ENCODE data around the gene CD200R1.

CD200R1 gene

DNA sequence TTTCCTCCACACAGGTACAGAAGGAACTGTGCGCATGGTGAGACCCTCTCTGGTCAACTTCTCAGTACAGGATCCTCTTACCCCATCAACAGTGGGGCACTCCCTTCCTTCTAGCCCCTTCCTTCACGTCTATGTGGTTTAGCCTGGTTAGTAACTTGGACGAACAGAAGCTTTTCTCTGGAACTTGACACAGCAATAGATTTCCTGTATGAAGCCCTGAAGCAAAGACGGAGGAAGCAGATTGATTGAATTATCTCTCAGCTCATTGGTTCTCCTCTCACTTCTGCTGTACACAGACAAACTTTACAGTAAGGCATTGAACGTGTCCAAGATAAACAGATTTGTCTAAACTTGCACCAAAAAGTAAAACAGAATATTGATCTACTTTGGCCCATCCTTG, at the start of gene CD200R1:
TSS of gene CD200R1 (minus strand) at position 210 of the 400 bp plus-strand sequence. CDS start 246 bp downstream, outside the sequence.
- DNase-seq: peak; percentile 85

GRCh38 chr3:113021471-113021870, 46.6 kb upstream of the CD200R1 start:
- DNase-seq: no peak

DNA sequence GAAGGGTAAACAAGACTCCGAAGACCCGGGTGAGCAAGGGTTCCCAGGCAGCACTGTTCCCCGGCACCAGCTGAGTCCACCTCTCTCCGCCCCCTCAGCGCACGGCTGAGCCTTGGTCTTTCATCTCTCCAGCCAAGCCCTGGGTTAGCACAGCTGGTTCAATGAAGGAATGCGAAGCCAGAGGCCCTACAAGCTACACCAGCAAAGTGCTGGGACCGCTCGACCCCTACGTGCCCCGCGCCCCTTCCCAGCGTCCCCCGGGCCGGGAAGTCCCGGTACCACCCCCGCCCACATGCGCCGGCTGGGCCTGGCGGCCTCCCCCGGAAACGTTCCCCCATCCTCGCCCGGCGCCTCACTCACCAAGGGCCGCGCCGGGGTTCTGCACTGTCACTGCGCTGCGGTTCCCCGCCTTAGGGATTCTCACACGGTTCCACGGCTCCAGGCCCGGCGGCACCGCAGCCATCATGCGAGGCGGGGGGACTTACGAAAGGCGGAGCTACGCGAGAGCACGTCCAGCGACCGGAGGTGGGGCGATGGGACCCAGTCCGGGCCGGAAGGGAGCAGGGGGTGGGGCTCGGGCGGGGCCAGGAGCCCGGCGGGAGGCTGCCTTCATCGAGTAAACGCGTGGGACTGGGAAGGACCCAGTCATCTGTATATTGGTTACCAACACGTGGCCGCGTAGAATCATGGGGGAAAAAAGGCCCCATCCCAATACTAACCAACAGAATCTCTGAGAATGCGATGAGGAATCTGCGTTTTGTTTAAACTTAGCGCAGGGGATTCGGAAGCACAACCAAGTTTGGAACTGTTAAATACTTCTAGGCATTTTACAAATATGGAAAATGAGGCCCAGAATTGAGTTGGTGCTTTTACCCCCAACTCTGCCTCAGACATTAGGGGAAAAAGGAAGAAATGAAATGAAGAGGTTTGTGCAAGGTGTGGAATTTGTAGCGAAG, 44.6 kb upstream of the CD200R1 start:
- peak; percentile 90 to 91 for DNase-seq

- DNase-seq: no peak
These were observed 43.8 kb upstream of the CD200R1 start for GRCh38 chr3:113018536-113019181.

GRCh38 chr3:113013593-113013992, 38.7 kb upstream of the CD200R1 start:
- no peak for DNase-seq

- DNase-seq: no peak
These were observed 33.2 kb upstream of the CD200R1 start for GRCh38 chr3:113008117-113008516.

DNA sequence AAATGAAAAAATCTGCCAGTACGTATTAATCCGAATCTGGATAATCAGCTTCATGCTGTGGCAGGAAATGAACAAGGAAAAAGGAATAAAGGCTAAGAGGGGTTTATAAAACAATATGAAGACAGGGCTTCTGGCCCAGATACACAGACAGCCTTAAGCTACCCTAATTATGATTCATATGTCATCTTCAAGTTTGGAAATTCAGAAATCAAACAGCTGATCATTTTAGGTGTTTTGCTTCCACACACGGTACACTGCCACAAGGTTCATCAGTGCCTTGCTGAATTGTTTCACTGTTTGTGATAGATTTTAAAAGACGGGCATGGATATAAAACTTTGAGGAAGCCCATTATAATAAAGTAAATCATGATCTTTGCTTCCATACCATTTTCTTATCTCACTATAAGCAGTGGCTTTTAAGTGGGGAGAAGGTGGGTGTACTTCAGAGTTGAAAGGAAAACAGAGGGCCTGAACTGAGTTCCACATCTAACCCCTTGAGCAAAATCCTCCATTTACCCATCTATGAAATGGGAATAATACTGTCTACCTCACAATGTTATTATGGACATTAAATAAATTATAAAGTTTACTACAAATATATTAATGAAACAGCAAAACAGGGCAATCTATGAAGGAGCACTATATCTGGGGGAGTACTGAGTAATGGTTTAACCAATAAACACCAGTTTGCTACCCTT, 31.6 kb upstream of the CD200R1 start:
- DNase-seq: no peak

GRCh38 chr3:113005611-113006010, 30.7 kb upstream of the CD200R1 start:
- DNase-seq: no peak

DNA sequence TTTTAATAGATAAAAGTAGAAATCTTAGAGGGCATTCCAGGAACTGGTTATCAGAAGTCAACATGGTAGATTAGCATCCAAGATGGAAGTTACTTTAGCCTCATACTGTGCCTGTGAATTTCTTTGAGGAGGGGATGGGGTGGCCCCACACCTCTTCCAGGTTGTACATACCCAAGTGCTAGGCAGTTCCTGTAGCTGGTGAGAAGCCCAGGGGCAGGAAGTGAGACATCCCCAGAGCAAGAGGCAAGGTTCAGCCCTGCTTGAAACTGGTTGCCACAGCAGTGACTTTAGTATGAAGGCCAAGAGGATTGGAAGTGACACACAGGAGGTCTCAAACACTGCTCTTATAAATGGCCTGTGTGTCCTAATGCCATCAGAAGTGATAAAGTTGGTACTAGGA, 27.8 kb upstream of the CD200R1 start:
- DNase-seq: no peak

DNA sequence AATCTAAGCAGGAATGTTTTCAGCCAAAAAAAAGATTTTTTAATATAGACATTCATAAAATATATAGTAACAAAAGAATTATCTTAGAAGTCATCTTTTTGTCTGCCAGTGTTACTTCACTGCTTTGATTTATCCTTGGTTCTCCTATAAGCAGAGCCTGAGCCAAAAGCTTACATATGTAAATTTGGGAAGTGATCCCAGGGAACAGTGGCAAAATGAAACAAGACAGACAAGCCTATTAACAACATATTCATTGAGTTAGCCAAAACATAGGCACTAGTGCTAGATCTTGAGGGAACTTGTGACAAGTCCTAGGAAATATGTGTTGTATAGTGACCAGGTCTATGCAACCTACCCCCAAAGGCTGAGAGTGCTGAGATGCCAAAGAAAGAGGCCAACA, 27.1 kb upstream of the CD200R1 start:
- DNase-seq: no peak

GRCh38 chr3:113000691-113001090, 25.8 kb upstream of the CD200R1 start:
- DNase-seq: no peak

DNA sequence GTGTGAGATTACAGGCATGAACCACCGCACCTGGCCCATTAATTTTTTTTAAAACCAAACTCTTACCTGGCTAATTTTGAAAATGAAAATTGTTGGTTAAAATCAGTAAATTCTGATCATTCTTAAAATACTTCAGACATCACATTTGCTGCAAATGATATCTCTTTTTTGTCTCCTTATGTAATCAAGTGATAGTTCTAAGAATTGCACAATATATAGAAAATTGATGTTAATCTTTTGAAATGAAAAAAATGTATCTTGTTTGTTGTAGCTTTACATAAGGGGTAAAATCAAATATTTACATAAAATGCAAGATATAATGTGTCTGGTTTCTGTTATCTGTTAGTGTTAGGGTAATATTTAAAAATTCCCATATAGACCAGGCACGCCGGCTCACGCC, 20.9 kb upstream of the CD200R1 start:
- no peak for DNase-seq

DNA sequence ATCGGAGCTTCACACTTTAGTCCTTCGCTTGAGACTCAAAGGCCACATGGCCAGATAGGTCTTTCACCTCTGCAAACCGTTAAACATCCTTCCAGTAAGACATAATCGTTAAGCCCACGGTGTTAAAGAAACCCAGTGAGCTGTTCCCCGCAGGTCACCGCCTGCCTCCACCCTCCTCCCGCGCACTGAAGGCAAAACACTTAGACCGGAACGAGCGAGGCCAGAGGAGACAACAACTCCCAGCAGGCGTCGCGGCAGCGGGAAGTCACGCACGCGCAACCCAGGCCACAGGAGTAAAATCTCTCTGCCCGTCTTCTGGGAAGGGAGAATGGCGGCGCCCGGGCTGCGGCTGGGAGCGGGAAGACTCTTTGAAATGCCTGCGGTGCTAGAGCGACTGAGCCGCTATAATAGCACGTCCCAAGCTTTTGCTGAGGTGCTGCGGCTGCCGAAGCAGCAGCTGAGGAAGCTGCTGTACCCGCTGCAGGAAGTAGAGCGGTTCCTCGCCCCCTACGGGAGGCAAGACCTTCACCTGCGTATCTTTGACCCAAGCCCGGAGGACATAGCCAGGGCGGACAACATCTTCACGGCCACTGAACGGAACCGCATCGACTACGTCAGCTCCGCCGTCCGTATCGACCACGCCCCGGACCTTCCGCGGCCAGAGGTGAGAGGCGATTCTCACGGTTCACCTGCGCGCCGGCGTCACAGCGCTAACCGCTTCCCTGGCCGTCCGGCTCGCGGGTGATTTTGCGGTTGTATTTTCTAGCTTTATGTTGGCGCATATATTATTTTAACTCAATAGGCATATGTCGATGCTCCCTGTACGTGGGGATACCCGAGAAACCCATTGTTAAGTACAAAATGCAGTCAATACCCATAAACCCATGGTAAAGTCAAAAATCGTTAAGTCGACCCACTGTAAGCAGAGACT, 16.0 kb upstream of the CD200R1 start, which contains the start of gene GTPBP8:
TSS of gene GTPBP8 (plus strand) at position 313 of the 931 bp plus-strand sequence. CDS start at position 329, 16 bp downstream.
- peak; percentile 95 to 97 for DNase-seq

- no peak for DNase-seq
These were observed 12.9 kb upstream of the CD200R1 start for GRCh38 chr3:112987710-112988334.

- no peak for DNase-seq
These were observed 9.6 kb upstream of the CD200R1 start for GRCh38 chr3:112984485-112984884.

DNA sequence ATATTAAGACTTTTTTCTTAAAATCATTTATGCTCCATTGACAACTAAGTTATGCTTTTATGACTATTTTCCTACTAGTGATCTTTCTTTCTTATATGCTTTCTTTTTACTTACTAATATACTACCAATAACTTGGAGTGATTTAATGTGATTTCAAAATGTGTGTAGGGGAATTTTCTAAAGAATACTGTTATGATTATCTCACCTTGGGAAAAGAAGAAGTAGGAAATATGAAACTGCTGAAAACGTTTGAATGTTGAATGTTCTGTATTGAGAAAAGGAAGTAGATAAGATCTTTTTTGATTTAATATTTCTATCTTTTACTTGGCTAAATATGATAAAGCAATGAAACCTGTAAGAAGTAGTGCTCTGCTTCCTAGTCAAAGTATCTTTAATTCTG, 7.8 kb upstream of the CD200R1 start:
- DNase-seq: peak; percentile 18 to 29

DNA sequence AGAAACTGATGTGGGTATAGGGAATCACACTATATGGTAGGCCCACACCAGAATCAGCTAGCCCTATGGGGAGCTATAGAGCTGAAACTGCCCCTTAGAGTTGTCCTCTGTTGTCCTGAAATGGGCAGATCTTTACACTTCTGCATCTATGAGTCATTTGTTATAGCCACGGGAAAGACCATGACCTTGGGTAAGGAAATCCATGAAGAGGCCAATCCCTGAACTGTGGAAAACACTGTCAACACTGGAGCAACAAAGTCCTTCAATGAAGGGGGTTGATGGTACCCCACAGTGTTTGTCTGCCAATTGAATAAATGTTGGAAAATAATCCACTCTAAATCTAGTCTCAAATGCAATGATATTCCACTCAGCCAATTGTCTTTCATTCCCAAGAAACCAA, 5.2 kb upstream of the CD200R1 start:
- no peak for DNase-seq

GRCh38 chr3:112979244-112979832, 4.4 kb upstream of the CD200R1 start:
- DNase-seq: peak; percentile 78 to 84

DNA sequence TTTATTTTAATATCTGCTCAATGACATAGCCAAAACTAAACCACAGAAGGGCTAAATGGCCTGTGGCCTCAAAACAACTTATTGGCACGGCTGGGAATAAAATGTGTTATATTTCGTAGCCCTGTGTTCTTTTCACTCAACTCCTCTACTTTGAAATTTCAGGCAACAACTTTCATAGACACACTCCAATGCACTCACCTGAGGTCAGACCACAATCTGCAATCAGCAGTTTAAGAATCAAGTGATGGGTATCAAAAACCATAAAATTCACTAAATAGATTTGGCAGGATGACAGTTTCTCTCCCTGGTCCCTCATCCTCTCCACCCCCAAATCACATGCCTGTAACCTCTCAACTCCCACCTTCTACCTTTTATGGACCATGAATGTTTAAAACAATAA, 2.0 kb upstream of the CD200R1 start:
- DNase-seq: no peak

- DNase-seq: peak; percentile 38 to 49
These were observed 1.1 kb upstream of the CD200R1 start for GRCh38 chr3:112976001-112976400.

GRCh38 chr3:112974178-112974517, 755 bp downstream of the CD200R1 start:
- peak in 1 of 2 experiments; percentile 10 for DNase-seq

Data from AML-193 (cell line).